ENCODE data around the gene GLS. TPM values are rescaled to one million over a fixed set of nuclear protein-coding genes. Genes with fewer than 3 reads are reported as not detected.

GLS gene
- total RNA-seq, 1 experiment from 2014 or later: 97.4 TPM

DNA sequence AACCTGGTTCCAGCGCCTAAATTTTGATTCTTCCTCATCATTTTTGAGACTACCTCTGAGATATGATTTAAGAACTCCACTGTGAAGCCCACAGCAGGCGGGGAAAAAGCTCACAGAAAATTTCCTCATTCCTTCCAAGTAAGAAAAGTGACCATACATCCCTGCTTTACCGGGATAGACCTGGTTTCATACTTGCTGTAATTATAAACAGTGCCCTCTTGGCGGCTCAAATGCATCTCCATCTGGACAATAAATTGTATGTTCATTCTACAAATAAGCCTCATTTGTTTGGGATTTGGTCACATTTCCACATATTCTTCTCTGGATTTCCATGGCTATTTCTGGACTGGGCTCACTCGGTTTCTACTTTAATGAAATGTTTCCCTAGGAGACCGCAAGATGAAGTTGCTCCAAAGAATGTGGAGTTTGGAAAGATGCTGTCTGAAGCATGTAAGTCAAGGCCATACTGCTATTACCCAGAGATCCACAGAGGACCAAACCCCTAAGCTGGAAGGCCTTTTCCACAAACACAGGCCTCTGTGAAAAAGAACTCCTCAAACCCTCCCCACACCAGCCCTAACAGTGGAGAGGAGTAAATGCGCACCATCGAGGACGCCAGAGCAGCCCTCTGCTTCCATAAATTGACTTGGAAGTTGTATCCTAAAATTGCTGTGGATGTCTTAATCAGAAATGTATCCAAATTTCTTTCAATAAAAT lies 119.5 kb downstream of the GLS start:
- Histone ChIP-seq H3K27ac (ENCODE audit: low read depth, low read length) (no peak overlapping the region), H3K4me3 (replicated peaks in 1 of 2; ENCODE audit: low read depth in 1 of 2, low read length in 2 of 2) (no peak overlapping the region), H3K79me2 (ENCODE audit: insufficient read depth, low read length) (no peaks in the 10 kb centered on the region), H3K9ac (ENCODE audit: low read length) (no peak overlapping the region), H4K20me1 (ENCODE audit: insufficient read depth) (no peaks in the 10 kb centered on the region), H3K4me2 (ENCODE audit: low read length) (no peak overlapping the region), H3K9me3 (ENCODE audit: control insufficient read depth in 1 of 2, insufficient read depth in 1 of 2, low read depth in 1 of 2, low read length in 2 of 2) (no peaks in the 10 kb centered on the region), H3K36me3 (ENCODE audit: control insufficient read depth in 1 of 2, insufficient read depth in 2 of 2, low read length in 2 of 2) (peaks cover 61 to 81% of the 10 kb centered on the region in 2 experiments), H3K9me2 (ENCODE audit: insufficient read depth) (no peaks in the 10 kb centered on the region), H2AFZ (ENCODE audit: low read depth, low read length, poor library complexity, severe bottlenecking) (no peak overlapping the region), H3K27me3 (ENCODE audit: insufficient read depth, low read length) (no peaks in the 10 kb centered on the region), H3K4me1 (ENCODE audit: control insufficient read depth in 1 of 2, insufficient read depth in 2 of 2, low read length in 2 of 2) (no peaks in the 10 kb centered on the region)
- RAD21 ChIA-PET (ENCODE audit: low non-redundant PET in 1 of 2, low total read pairs in 2 of 2, uncharacterized antibody in 2 of 2, unreplicated experiment in 2 of 2): no interaction called here
- intact Hi-C loops (cut with micrococcal nuclease): no loop called here
- BruUV-seq (replicated peaks): no TSS peak
- CTCF ChIA-PET: no interaction called here
- ATAC-seq: no peak
- DNase-seq (ENCODE audit: low read depth, low spot score): no peak
- no peak for TF ChIP-seq TCF7L2 (IDR thresholded peaks at IDR 0.05; ENCODE audit: borderline replicate concordance, extremely low read depth, insufficient read depth, insufficient read length)
- TF ChIP-seq SP1 (IDR thresholded peaks at IDR 0.05; ENCODE audit: low read depth): no peak
- TF ChIP-seq CBX3 (IDR thresholded peaks at IDR 0.05; ENCODE audit: low read depth): no peak
- POLR2A ChIA-PET: no interaction called here

DNA sequence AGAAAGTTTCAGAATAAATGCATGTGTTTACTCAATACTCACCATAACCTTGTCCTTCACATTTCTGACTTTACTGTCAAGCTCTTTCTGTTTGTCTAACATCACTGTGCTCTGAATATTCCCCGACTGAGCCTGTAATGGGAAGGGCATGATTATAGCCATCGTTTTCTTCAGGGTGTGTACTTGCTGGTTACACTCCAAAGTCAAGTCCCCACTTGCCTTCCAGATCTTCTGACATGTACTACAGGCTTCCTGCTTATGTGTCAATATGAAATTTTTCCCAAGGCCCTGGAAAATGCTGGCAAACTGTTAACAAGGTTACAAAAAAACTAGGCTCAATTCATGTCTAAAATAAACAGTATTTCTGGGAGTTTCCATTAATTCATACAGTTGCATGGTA lies 120.4 kb downstream of the GLS start:
- Histone ChIP-seq H3K9me2 (ENCODE audit: insufficient read depth) (no peaks in the 10 kb centered on the region), H4K20me1 (ENCODE audit: insufficient read depth) (no peaks in the 10 kb centered on the region), H3K9ac (ENCODE audit: low read length) (no peak overlapping the region), H3K4me3 (replicated peaks in 1 of 2; ENCODE audit: low read depth in 1 of 2, low read length in 2 of 2) (no peak overlapping the region), H3K79me2 (ENCODE audit: insufficient read depth, low read length) (no peaks in the 10 kb centered on the region), H3K36me3 (ENCODE audit: control insufficient read depth in 1 of 2, insufficient read depth in 2 of 2, low read length in 2 of 2) (peaks cover 67 to 82% of the 10 kb centered on the region in 2 experiments), H2AFZ (ENCODE audit: low read depth, low read length, poor library complexity, severe bottlenecking) (no peak overlapping the region), H3K9me3 (ENCODE audit: control insufficient read depth in 1 of 2, insufficient read depth in 1 of 2, low read depth in 1 of 2, low read length in 2 of 2) (no peaks in the 10 kb centered on the region), H3K27ac (ENCODE audit: low read depth, low read length) (no peak overlapping the region), H3K4me2 (ENCODE audit: low read length) (no peak overlapping the region), H3K4me1 (ENCODE audit: control insufficient read depth in 1 of 2, insufficient read depth in 2 of 2, low read length in 2 of 2) (no peaks in the 10 kb centered on the region), H3K27me3 (ENCODE audit: insufficient read depth, low read length) (no peaks in the 10 kb centered on the region)
- no TSS peak for BruUV-seq (replicated peaks)
- intact Hi-C loops (cut with micrococcal nuclease): no loop called here
- POLR2A ChIA-PET: no interaction called here
- CTCF ChIA-PET: no interaction called here
- no peak for DNase-seq (ENCODE audit: low read depth, low spot score)
- TF ChIP-seq SRF (IDR thresholded peaks at IDR 0.05; ENCODE audit: low read depth) (no peak), RAD21 (IDR thresholded peaks at IDR 0.05; ENCODE audit: low read depth) (no peak), SP1 (IDR thresholded peaks at IDR 0.05; ENCODE audit: low read depth) (no peak), POLR2A (IDR thresholded peaks at IDR 0.05; ENCODE audit: borderline replicate concordance, extremely low read depth, insufficient read depth, insufficient read length) (no peak)
- TF ChIP-seq, protein P1, sequence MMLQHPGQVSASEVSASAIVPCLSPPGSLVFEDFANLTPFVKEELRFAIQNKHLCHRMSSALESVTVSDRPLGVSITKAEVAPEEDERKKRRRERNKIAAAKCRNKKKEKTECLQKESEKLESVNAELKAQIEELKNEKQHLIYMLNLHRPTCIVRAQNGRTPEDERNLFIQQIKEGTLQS (IDR thresholded peaks at IDR 0.05): no peak
- no peak for ATAC-seq
- RAD21 ChIA-PET (ENCODE audit: low non-redundant PET in 1 of 2, low total read pairs in 2 of 2, uncharacterized antibody in 2 of 2, unreplicated experiment in 2 of 2): no interaction called here

Data from HCT116 (cell line).